Keratinocyte (primary cell): Measurements from ENCODE around the gene GPC5. TPM values are rescaled to one million over a fixed set of nuclear protein-coding genes. Genes with fewer than 3 reads are reported as not detected.

Experiments used
- DNase-seq: peaks from one replicate; pipeline ENCODE4 v3.0.0-alpha.2; 2011; ENCODE audit warnings: low read depth, missing footprints, low spot score
- FAIRE-seq: peaks from 2 replicates; lab custom pipeline; 2011; peaks lifted over from hg19 to GRCh38; lab: Jason Lieb, UNC
- H2AFZ ChIP-seq: 2 replicates; pipeline ENCODE4 v1.6.0; 2012; ENCODE audit warnings: low read length, control low read depth, inconsistent platforms; ENCODE audit not compliant: control insufficient read depth
- H3K27ac ChIP-seq: 2 replicates; pipeline ENCODE4 v1.5.1; 2011; ENCODE audit warnings: low read length; ENCODE audit not compliant: control insufficient read depth, insufficient read depth
- H3K27me3 ChIP-seq: 3 replicates; pipeline ENCODE4 v1.6.0; 2011; ENCODE audit warnings: low read length; ENCODE audit not compliant: control insufficient read depth, insufficient read depth; ENCODE audit errors: extremely low read depth
- H3K36me3 ChIP-seq, 2 experiments: 2 replicates in 1 of 2; 3 replicates in 1 of 2; pipeline ENCODE4 v1.5.1; 2011; ENCODE audit warnings: low read length in 2 of 2, mild to moderate bottlenecking in 1 of 2; ENCODE audit not compliant: control insufficient read depth in 2 of 2, insufficient read depth in 2 of 2; ENCODE audit errors: extremely low read depth in 1 of 2
- H3K4me1 ChIP-seq: 3 replicates; pipeline ENCODE4 v1.5.1; 2011; ENCODE audit warnings: low read length; ENCODE audit not compliant: control insufficient read depth, insufficient read depth; ENCODE audit errors: extremely low read depth
- H3K4me2 ChIP-seq: 3 replicates; pipeline ENCODE4 v1.6.0; 2011; ENCODE audit warnings: low read depth, low read length; ENCODE audit not compliant: control insufficient read depth, insufficient read depth; ENCODE audit errors: extremely low read depth
- H3K4me3 ChIP-seq, 3 experiments: fragments of 200-600 bp in 1 of 3; sonication (generic) in 1 of 3; 2 replicates in 2 of 3; 3 replicates in 1 of 3; pipeline ENCODE4 v1.5.1; 2011 to 2016; ENCODE audit warnings: low read length in 3 of 3, mild to moderate bottlenecking in 3 of 3, control low read depth in 2 of 3, inconsistent platforms in 1 of 3, low read depth in 1 of 3, mixed read lengths in 1 of 3, mixed run types in 1 of 3, moderate library complexity in 1 of 3; ENCODE audit not compliant: control insufficient read depth in 2 of 3, insufficient read depth in 2 of 3; ENCODE audit errors: extremely low read depth in 1 of 3
- H3K79me2 ChIP-seq: 2 replicates; pipeline ENCODE4 v1.6.0; 2012; ENCODE audit warnings: low read length; ENCODE audit not compliant: control insufficient read depth, insufficient read depth
- H3K9ac ChIP-seq: 3 replicates; pipeline ENCODE4 v1.6.0; 2011; ENCODE audit warnings: low read length; ENCODE audit not compliant: control insufficient read depth, insufficient read depth; ENCODE audit errors: extremely low read depth
- H3K9me1 ChIP-seq: 3 replicates; pipeline ENCODE4 v1.6.0; 2011; ENCODE audit warnings: low read length; ENCODE audit not compliant: control insufficient read depth, insufficient read depth; ENCODE audit errors: extremely low read depth
- H3K9me3 ChIP-seq: 2 replicates; pipeline ENCODE4 v1.5.1; 2012; ENCODE audit warnings: low read depth, low read length; ENCODE audit not compliant: control insufficient read depth
- H4K20me1 ChIP-seq: 3 replicates; pipeline ENCODE4 v1.6.0; 2011; ENCODE audit warnings: low read length; ENCODE audit not compliant: control insufficient read depth, insufficient read depth; ENCODE audit errors: extremely low read depth
- CTCF ChIP-seq, 3 experiments: IDR thresholded peaks in 1 of 3; conservative IDR thresholded peaks in 1 of 3; optimal IDR thresholded peaks in 1 of 3; 2 replicates in 2 of 3; 3 replicates in 1 of 3; pipeline versions ENCODE3 to v1.5.1; 2011; ENCODE audit warnings: low read length in 3 of 3, mild to moderate bottlenecking in 3 of 3, moderate library complexity in 2 of 3, control low read depth in 1 of 3, inconsistent platforms in 1 of 3; ENCODE audit not compliant: insufficient read depth in 2 of 3; ENCODE audit errors: extremely low read depth in 1 of 3
- EZH2 ChIP-seq: IDR thresholded peaks from one replicate; pipeline ENCODE4 v1.6.1; 2012; ENCODE audit warnings: inconsistent platforms, mild to moderate bottlenecking, low read length, moderate library complexity
- dilution Hi-C: fragments of 300-500 bp; cut with MboI; formaldehyde crosslinking; loops from one replicate; pipeline ENCODE4 v1.7.0; 2020; ENCODE audit warnings: low sequenced_read_pairs; ENCODE audit not compliant: extremely low pct_ligation_motif_present
- polyA plus RNA-seq, 5 experiments: library from polyadenylated mRNA; depleted of rRNA in 3 of 5; stranded (reverse) in 3 of 5; stranded (forward) in 1 of 5; unstranded in 1 of 5; fragments of >200 nt; gene quantifications; 1 replicate in 1 of 5; 2 replicates in 3 of 5; 3 replicates in 1 of 5; pipeline versions ENCODE4 v1.2.1 to v1.2.3, GENCODE V29; 2011 to 2012; ENCODE audit warnings: missing spikeins in 2 of 5, low read depth in 1 of 5, low replicate concordance in 1 of 5

Gene GPC5
- polyA plus RNA-seq, 1 donor (not counting 4 experiments of a cell fraction or from before 2014, with no cell fraction given) = 0.10 TPM

GRCh38 chr13:91817250-91817649 is 418.8 kb downstream of the GPC5 start:
- no peak overlapping the region for H2AFZ ChIP-seq
- H3K36me3 ChIP-seq = no peaks in the 10 kb centered on the region
- H4K20me1 ChIP-seq = no peaks in the 10 kb centered on the region
- DNase-seq (no peak), FAIRE-seq (no peak)
- H3K79me2 ChIP-seq = no peaks in the 10 kb centered on the region
- dilution Hi-C loops = no loop called here
- H3K9me3 ChIP-seq = no peaks in the 10 kb centered on the region
- H3K4me2 ChIP-seq = no peak overlapping the region
- H3K27ac ChIP-seq = no peak overlapping the region
- H3K9ac ChIP-seq = no peak overlapping the region
- TF ChIP-seq EZH2 = no peak
- H3K4me3 ChIP-seq = no peak overlapping the region
- no peaks in the 10 kb centered on the region for H3K9me1 ChIP-seq
- H3K4me1 ChIP-seq = no peaks in the 10 kb centered on the region
- H3K27me3 ChIP-seq = no peaks in the 10 kb centered on the region

DNA sequence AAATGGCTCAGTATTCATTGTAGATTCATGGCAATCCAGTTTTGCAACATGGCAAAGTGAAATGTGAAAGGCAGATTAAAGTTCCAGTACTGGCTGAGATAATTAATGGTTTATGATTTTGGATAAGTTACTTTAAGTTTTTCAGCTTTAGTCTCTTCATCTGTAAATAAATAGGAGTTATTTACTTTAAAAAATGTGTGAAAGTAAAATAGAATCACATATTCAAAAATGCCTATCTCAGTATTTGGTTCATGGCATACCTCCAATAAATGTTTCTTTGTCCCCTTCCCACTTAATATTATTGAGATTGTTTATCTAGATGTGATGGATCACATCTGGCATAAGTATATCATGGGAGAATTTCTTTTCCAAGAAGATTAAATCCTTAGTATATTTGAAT is 426.0 kb downstream of the GPC5 start:
- Histone ChIP-seq H3K4me2 (no peak overlapping the region), H3K27me3 (no peaks in the 10 kb centered on the region), H2AFZ (no peak overlapping the region), H3K9ac (no peak overlapping the region), H3K9me1 (no peaks in the 10 kb centered on the region), H3K79me2 (no peaks in the 10 kb centered on the region), H3K4me3 (no peak overlapping the region), H3K9me3 (peaks cover 2% of the 10 kb centered on the region), H4K20me1 (no peaks in the 10 kb centered on the region), H3K36me3 (no peaks in the 10 kb centered on the region), H3K4me1 (no peaks in the 10 kb centered on the region), H3K27ac (no peak overlapping the region)
- FAIRE-seq (no peak), DNase-seq (no peak)
- dilution Hi-C loops = no loop called here
- TF ChIP-seq CTCF (optimal IDR thresholded peaks at IDR 0.05 in 1 of 3, IDR thresholded peaks at IDR 0.05 in 1 of 3, conservative IDR thresholded peaks at IDR 0.05 in 1 of 3; ENCODE audit: extremely low read depth in 1 of 3, insufficient read depth in 2 of 3, low read length in 3 of 3) (no peak), EZH2 (no peak)

- DNase-seq (no peak), FAIRE-seq (no peak)
- H3K9me1 ChIP-seq = no peaks in the 10 kb centered on the region
- H3K9me3 ChIP-seq = peaks cover 2% of the 10 kb centered on the region
- no peaks in the 10 kb centered on the region for H4K20me1 ChIP-seq
- no peak overlapping the region for H2AFZ ChIP-seq
- H3K4me3 ChIP-seq = no peak overlapping the region
- no peaks in the 10 kb centered on the region for H3K36me3 ChIP-seq
- dilution Hi-C loops = no loop called here
- H3K4me2 ChIP-seq = no peak overlapping the region
- H3K27ac ChIP-seq = no peak overlapping the region
- TF ChIP-seq EZH2 = no peak
- no peaks in the 10 kb centered on the region for H3K27me3 ChIP-seq
- no peaks in the 10 kb centered on the region for H3K4me1 ChIP-seq
- no peak overlapping the region for H3K9ac ChIP-seq
- no peaks in the 10 kb centered on the region for H3K79me2 ChIP-seq
Observed at GRCh38 chr13:91825516-91825915, 427.1 kb downstream of the GPC5 start.
